GM12892 (cell line): ENCODE measurements around the gene MED8.

ENCODE experiments used
- POLR2A ChIP-seq: IDR thresholded peaks from 2 replicates; pipeline ENCODE4 v1.6.1; 2011; ENCODE audit warnings: low read depth, low read length, control low read depth
- POLR2AphosphoS5 ChIP-seq: IDR thresholded peaks from 2 replicates; pipeline ENCODE4 v1.6.1; 2011; ENCODE audit warnings: low read depth, low read length, control low read depth
- TAF1 ChIP-seq: IDR thresholded peaks from 2 replicates; pipeline ENCODE4 v1.6.1; 2011; ENCODE audit warnings: low read depth, mild to moderate bottlenecking, control low read depth, low read length, borderline replicate concordance

DNA sequence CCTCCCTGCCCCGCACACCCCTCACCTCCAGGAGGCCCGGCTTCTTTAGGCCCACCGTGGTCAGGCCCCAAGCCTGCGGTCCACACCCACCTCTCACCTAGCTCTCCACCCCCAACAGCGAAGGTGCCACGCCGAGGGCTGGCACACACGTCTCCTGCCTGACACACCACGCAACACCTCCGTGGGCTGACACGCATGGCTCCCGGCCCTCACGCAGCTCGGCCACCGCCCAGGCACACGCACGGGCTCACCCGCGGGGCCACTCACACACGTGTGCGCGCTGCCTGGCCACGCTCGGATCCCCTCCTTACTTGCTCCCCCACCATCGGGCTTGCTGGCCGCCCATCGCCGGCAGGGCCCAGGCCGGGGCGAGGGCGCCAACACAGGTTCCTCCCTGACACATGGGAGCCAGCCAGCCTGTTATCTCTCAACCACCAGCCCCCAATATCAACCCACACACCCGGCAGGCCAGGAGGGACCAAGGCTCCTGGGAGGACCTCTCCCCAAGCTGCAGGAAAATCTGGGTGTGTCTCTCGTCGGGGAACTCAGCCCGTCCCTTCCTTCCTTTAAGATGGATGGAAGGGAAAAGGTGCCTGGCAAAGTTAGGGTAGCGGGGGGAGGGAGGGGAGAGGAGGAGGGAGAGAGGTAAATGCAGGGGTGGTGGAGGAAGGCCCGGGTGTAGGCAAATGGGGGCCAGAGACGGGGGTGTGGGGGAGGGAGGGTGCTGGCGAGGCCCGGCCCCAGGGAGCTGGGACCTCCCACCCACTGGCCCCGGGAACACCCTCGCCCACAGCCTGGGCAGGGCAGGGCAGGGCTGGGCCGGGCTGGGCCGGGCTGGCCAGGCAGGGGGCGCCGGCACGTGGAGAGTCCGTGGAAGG, 22.3 kb downstream of the MED8 start:
- no peak for TF ChIP-seq POLR2A
- no peak; the same call in 1 of the 2 replicates for TF ChIP-seq POLR2AphosphoS5
- TF ChIP-seq TAF1 = no peak
